SK-N-SH (cell line): ENCODE results near the gene CCDC102A. TPM values are rescaled to one million over a fixed set of nuclear protein-coding genes. Genes with fewer than 3 reads are reported as not detected.

Source experiments
- CTCF ChIA-PET: fragments of 300-600, 350-600 bp; formaldehyde crosslinking; extraction: SDS; loops from one replicate; lab custom pipeline; 2021; lab: Yijun Ruan, JAX
- POLR2A ChIA-PET: fragments of 350-600 bp; sonication (Branson Sonifier 250); formaldehyde crosslinking; extraction: SDS; loops from one replicate; lab custom pipeline; 2020; ENCODE audit warnings: antibody characterized with exemption, inconsistent platforms; lab: Yijun Ruan, JAX
- DNase-seq: peaks from one replicate; pipeline ENCODE4 v3.0.0; 2012
- H2AFZ ChIP-seq: fragments of 200-600 bp; sonication (generic); 2 replicates; pipeline ENCODE4 v1.8.1; 2016; ENCODE audit warnings: antibody characterized with exemption, mild to moderate bottlenecking, low read depth
- H3F3A ChIP-seq: fragments of 200-600 bp; sonication (generic); replicated peaks from 2 replicates; pipeline ENCODE3; 2016; ENCODE audit warnings: antibody characterized with exemption, mild to moderate bottlenecking; ENCODE audit not compliant: insufficient read depth
- H3K27ac ChIP-seq, 2 experiments: fragments of 200-500 bp in 1 of 2; fragments of 200-600 bp in 1 of 2; sonication (Bioruptor generic) in 1 of 2; sonication (generic), shearing (Covaris generic) in 1 of 2; 2 replicates each; pipeline versions ENCODE4 v1.5.1 to v1.6.1; 2014 to 2016; ENCODE audit warnings: low read depth in 2 of 2, inconsistent platforms in 1 of 2, low read length in 1 of 2, mild to moderate bottlenecking in 1 of 2, mixed read lengths in 1 of 2
- H3K27me3 ChIP-seq: fragments of 200-600 bp; sonication (generic), shearing (Covaris generic); 2 replicates; pipeline ENCODE4 v1.6.1; 2016; ENCODE audit warnings: mixed run types; ENCODE audit not compliant: insufficient read depth
- H3K36me3 ChIP-seq, 2 experiments: fragments of 200-500 bp in 1 of 2; fragments of 200-600 bp in 1 of 2; sonication (Bioruptor generic) in 1 of 2; sonication (generic) in 1 of 2; replicated peaks in 1 of 2; 2 replicates each; pipeline versions ENCODE3 to v1.5.1; 2014 to 2016; ENCODE audit warnings: low read length in 1 of 2, mild to moderate bottlenecking in 1 of 2; ENCODE audit not compliant: insufficient read depth in 2 of 2, control insufficient read depth in 1 of 2
- H3K4me1 ChIP-seq, 2 experiments: fragments of 200-500 bp in 1 of 2; fragments of 200-600 bp in 1 of 2; sonication (Bioruptor generic) in 1 of 2; sonication (generic), shearing (Covaris generic) in 1 of 2; 2 replicates each; pipeline versions ENCODE4 v1.5.1 to v1.6.1; 2014 to 2016; ENCODE audit warnings: low read depth in 1 of 2, low read length in 1 of 2, mixed run types in 1 of 2; ENCODE audit not compliant: insufficient read depth in 2 of 2, control insufficient read depth in 1 of 2
- H3K4me2 ChIP-seq: fragments of 200-600 bp; sonication (generic), shearing (Covaris generic); 2 replicates; pipeline ENCODE4 v1.6.1; 2017; ENCODE audit warnings: mixed run types
- H3K4me3 ChIP-seq, 2 experiments: fragments of 200-500 bp in 1 of 2; fragments of 200-600 bp in 1 of 2; sonication (Bioruptor generic) in 1 of 2; sonication (generic), shearing (Covaris generic) in 1 of 2; 2 replicates each; pipeline versions ENCODE4 v1.5.1 to v1.8.1; 2014 to 2016; ENCODE audit warnings: low read depth in 2 of 2, inconsistent platforms in 1 of 2, low read length in 1 of 2, mild to moderate bottlenecking in 1 of 2, mixed read lengths in 1 of 2, moderate library complexity in 1 of 2
- H3K79me2 ChIP-seq: fragments of 200-600 bp; sonication (generic); 2 replicates; pipeline ENCODE4 v1.8.1; 2017; ENCODE audit warnings: mild to moderate bottlenecking; ENCODE audit not compliant: insufficient read depth
- H3K9ac ChIP-seq: fragments of 200-600 bp; sonication (generic); 2 replicates; pipeline ENCODE4 v1.6.1; 2017; ENCODE audit warnings: mixed run types
- H3K9me2 ChIP-seq: fragments of 200-600 bp; sonication (generic); 2 replicates; pipeline ENCODE4 v1.6.1; 2017; ENCODE audit warnings: mixed run types
- H3K9me3 ChIP-seq: fragments of 200-600 bp; sonication (generic); 2 replicates; pipeline ENCODE4 v1.6.1; 2017; ENCODE audit warnings: mixed run types, mild to moderate bottlenecking, moderate library complexity
- H4K20me1 ChIP-seq: fragments of 200-600 bp; sonication (generic); 2 replicates; pipeline ENCODE4 v1.6.1; 2017; ENCODE audit warnings: mild to moderate bottlenecking, mixed run types; ENCODE audit not compliant: insufficient read depth
- CHD2 ChIP-seq: fragments of 150-350 bp; IDR thresholded peaks from 2 replicates; pipeline ENCODE4 v1.6.1; 2018; ENCODE audit warnings: low read length; ENCODE audit not compliant: partially characterized antibody
- CTCF ChIP-seq: fragments of 200-600 bp; sonication (generic); IDR thresholded peaks from 2 replicates; pipeline ENCODE4 v1.6.1; 2017; ENCODE audit warnings: antibody characterized with exemption, mild to moderate bottlenecking, moderate library complexity
- EP300 ChIP-seq, 2 experiments: IDR thresholded peaks; 2 replicates each; pipeline versions ENCODE4 v1.4.0 to v1.6.1; 2012; ENCODE audit warnings: borderline replicate concordance in 1 of 2, low read depth in 1 of 2, low read length in 1 of 2
- FOXJ3 ChIP-seq: sonication (generic); formaldehyde crosslinking; IDR thresholded peaks from 2 replicates; pipeline ENCODE4 v1.5.1; 2020; ENCODE audit warnings: mild to moderate bottlenecking, missing genetic modification reagents
- FOXM1 ChIP-seq: IDR thresholded peaks from 2 replicates; pipeline ENCODE4 v1.4.0; 2012; ENCODE audit warnings: low read depth, mild to moderate bottlenecking
- GATA2 ChIP-seq: sonication (generic); formaldehyde crosslinking; IDR thresholded peaks from 2 replicates; pipeline ENCODE4 v1.5.0; 2020; ENCODE audit warnings: mild to moderate bottlenecking, missing genetic modification reagents
- JUND ChIP-seq: IDR thresholded peaks from 2 replicates; pipeline ENCODE4 v1.4.0; 2012
- MEF2A ChIP-seq: IDR thresholded peaks from 2 replicates; pipeline ENCODE4 v1.4.0; 2012; ENCODE audit warnings: low read depth, borderline replicate concordance
- MXI1 ChIP-seq: IDR thresholded peaks from 2 replicates; pipeline ENCODE4 v1.6.1; 2012; ENCODE audit warnings: mild to moderate bottlenecking, low read depth, low read length, improper control_type of control experiment
- NFIC ChIP-seq: IDR thresholded peaks from 2 replicates; pipeline ENCODE4 v1.4.0; 2012; ENCODE audit warnings: borderline replicate concordance
- NRF1 ChIP-seq: IDR thresholded peaks from 2 replicates; pipeline ENCODE4 v1.6.1; 2012; ENCODE audit warnings: low read depth, mild to moderate bottlenecking, low read length
- PBX3 ChIP-seq: IDR thresholded peaks from 2 replicates; pipeline ENCODE4; 2012
- POLR2AphosphoS5 ChIP-seq: IDR thresholded peaks from 2 replicates; pipeline ENCODE4 v1.6.1; 2012; ENCODE audit warnings: low read depth, low read length
- RAD21 ChIP-seq: IDR thresholded peaks from 2 replicates; pipeline ENCODE4 v1.6.1; 2012; ENCODE audit warnings: mild to moderate bottlenecking, low read length
- RCOR1 ChIP-seq: fragments of 150-350 bp; IDR thresholded peaks from 2 replicates; pipeline ENCODE4 v1.6.1; 2017; ENCODE audit warnings: antibody characterized with exemption, low read length
- RFX5 ChIP-seq: IDR thresholded peaks from 2 replicates; pipeline ENCODE4 v1.6.1; 2012; ENCODE audit warnings: mild to moderate bottlenecking, improper control_type of control experiment, low read length
- SIN3A ChIP-seq: IDR thresholded peaks from 2 replicates; pipeline ENCODE4 v1.6.1; 2012; ENCODE audit warnings: low read depth, mild to moderate bottlenecking, low read length, moderate library complexity, borderline replicate concordance
- TAF1 ChIP-seq: IDR thresholded peaks from 2 replicates; pipeline ENCODE4 v1.6.1; 2012; ENCODE audit warnings: low read depth, mild to moderate bottlenecking, low read length, moderate library complexity, borderline replicate concordance
- TCF12 ChIP-seq: IDR thresholded peaks from 2 replicates; pipeline ENCODE4 v1.4.0; 2012
- USF1 ChIP-seq: IDR thresholded peaks from 2 replicates; pipeline ENCODE4 v1.4.0; 2012; ENCODE audit warnings: low read depth, borderline replicate concordance
- USF2 ChIP-seq: fragments of 150-350 bp; IDR thresholded peaks from 2 replicates; pipeline ENCODE4 v1.6.1; 2017; ENCODE audit warnings: antibody characterized with exemption, low read length, low read depth, borderline replicate concordance
- YY1 ChIP-seq: IDR thresholded peaks from 2 replicates; pipeline ENCODE4 v1.4.0; 2012; ENCODE audit warnings: low read depth, mild to moderate bottlenecking
- WGBS: methylation state at CpG from one replicate; pipeline ENCODE4 v1.1.6; 2017; ENCODE audit warnings: low lambda C conversion rate; 5-methylcytosine and 5-hydroxymethylcytosine counted together
- polyA plus RNA-seq, 3 experiments: library from polyadenylated mRNA; depleted of rRNA; stranded (reverse); fragments of >200 nt; gene quantifications; 2 replicates each; pipeline ENCODE4 v1.2.3, GENCODE V29; 2012
- TF ChIP-seq, protein P1 (sequence below): fragments of 150-350 bp; IDR thresholded peaks from 2 replicates; pipeline ENCODE4 v1.6.1; 2016; ENCODE audit warnings: mild to moderate bottlenecking, low read depth, low read length

CCDC102A gene
- polyA plus RNA-seq, 1 of the 3 experiments (the other 2 are of a cell fraction): 26.2 TPM

DNA sequence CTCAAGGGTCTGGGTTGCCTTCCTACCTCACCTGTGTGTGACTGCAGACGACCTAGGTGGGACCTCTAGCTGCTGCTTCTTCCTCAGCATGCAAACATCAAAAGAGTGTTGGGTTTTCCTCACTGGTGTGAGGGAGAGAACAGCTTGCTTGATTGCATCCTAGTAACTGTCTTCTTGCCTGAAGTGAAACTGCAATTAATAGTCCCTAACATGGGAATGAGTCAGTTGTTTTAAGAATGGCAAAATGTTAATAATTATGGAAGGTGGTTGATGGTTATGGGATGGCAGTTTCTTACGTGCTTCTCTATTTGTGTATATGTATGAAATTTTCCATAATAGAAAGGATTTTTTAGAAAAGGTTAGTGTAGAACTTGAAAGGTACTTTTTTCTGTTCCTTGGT lies 68.0 kb downstream of the CCDC102A start:
- 98% methylated on average over 2 of the region's 2 CpGs for WGBS
- Histone ChIP-seq H3F3A (peaks cover 4% of the 10 kb centered on the region), H3K4me2 (no peak overlapping the region), H3K9me2 (no peaks in the 10 kb centered on the region), H3K36me3 (peaks cover 62 to 85% of the 10 kb centered on the region in 2 experiments), H4K20me1 (0 out of 2 replicates have a peak, but pooled peaks cover 3% of the 10 kb centered on the region), H3K79me2 (peaks cover 26% of the 10 kb centered on the region), H3K27me3 (no peaks in the 10 kb centered on the region), H3K4me1 (peaks cover 8 to 51% of the 10 kb centered on the region in 2 experiments; a peak in 2 of 4 replicates), H3K4me3 (no peak overlapping the region), H3K9ac (no peak overlapping the region), H2AFZ (no peak overlapping the region), H3K27ac (no peak overlapping the region), H3K9me3 (no peaks in the 10 kb centered on the region)
- DNase-seq: no peak
- ChIA-PET CTCF (interaction anchor here (0.6 to 21.0 kb wide), 4 partner anchors 8 to 51 kb away, joined by 3 to 354 read pairs (median 26); no protein-coding TSS in a partner anchor), POLR2A (no interaction called here)
- TF ChIP-seq MEF2A (no peak), USF2 (no peak), TCF12 (no peak), YY1 (no peak), NRF1 (no peak), TAF1 (no peak), FOXM1 (no peak), GATA2 (CRISPR knock-in tag) (no peak), MXI1 (no peak)

DNA sequence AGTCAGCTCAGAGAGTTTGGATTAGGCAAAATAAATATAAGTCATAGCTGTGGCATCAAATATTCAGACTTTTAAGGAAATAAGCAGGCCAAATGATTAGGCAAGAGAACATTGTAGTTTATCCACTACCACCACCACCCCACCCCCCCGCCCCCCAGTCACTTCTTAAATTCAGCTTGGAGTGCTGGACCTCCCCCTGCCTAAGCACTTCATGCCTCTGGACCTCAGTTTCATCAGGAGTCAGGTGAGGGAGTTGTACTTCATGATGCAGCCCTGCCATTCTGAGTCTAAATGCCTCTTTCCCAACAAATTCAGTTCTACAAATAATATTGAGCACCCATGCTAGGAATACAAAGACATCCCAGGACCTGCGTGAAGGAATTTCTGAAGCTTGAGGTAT lies 71.8 kb downstream of the CCDC102A start:
- H3K9me3 ChIP-seq: no peaks in the 10 kb centered on the region
- H3K9me2 ChIP-seq: no peaks in the 10 kb centered on the region
- H3F3A ChIP-seq: peaks cover 5% of the 10 kb centered on the region
- H3K79me2 ChIP-seq: peaks cover 35% of the 10 kb centered on the region
- H3K4me3 ChIP-seq: no peak overlapping the region
- no peak overlapping the region for H3K9ac ChIP-seq
- H3K27me3 ChIP-seq: no peaks in the 10 kb centered on the region
- WGBS: 83% methylated on average over 2 of the region's 2 CpGs
- ChIA-PET CTCF (interaction anchor here (1.2 to 13.6 kb wide), 4 partner anchors 14 to 52 kb away, joined by 3 to 218 read pairs (median 54); no protein-coding TSS in a partner anchor), POLR2A (interaction anchor here (2.5 to 3.2 kb wide), 2 partner anchors 8 to 46 kb away, joined by 7 to 17 read pairs; no protein-coding TSS in a partner anchor)
- H3K36me3 ChIP-seq: peaks cover 51 to 64% of the 10 kb centered on the region in 2 experiments
- peaks cover 8 to 15% of the 10 kb centered on the region in 2 experiments; a peak in 1 of 4 replicates for H3K4me1 ChIP-seq
- no peak overlapping the region for H3K4me2 ChIP-seq
- H3K27ac ChIP-seq: no peak overlapping the region
- no peak for DNase-seq
- H4K20me1 ChIP-seq: no peaks in the 10 kb centered on the region
- TF ChIP-seq CHD2: no peak
- no peak for TF ChIP-seq RCOR1
- no peak for TF ChIP-seq EP300 (IDR thresholded peaks at IDR 0.05; ENCODE audit: borderline replicate concordance in 1 of 2, low read depth in 1 of 2, low read length in 1 of 2)
- TF ChIP-seq NRF1: no peak
- no peak for TF ChIP-seq FOXM1
- TF ChIP-seq JUND: no peak
- no peak for TF ChIP-seq FOXJ3 (CRISPR knock-in tag)
- no peak for TF ChIP-seq POLR2AphosphoS5
- TF ChIP-seq SIN3A: no peak
- no peak for TF ChIP-seq CTCF
- TF ChIP-seq NFIC: no peak
- no peak for TF ChIP-seq USF1
- TF ChIP-seq, protein P1, sequence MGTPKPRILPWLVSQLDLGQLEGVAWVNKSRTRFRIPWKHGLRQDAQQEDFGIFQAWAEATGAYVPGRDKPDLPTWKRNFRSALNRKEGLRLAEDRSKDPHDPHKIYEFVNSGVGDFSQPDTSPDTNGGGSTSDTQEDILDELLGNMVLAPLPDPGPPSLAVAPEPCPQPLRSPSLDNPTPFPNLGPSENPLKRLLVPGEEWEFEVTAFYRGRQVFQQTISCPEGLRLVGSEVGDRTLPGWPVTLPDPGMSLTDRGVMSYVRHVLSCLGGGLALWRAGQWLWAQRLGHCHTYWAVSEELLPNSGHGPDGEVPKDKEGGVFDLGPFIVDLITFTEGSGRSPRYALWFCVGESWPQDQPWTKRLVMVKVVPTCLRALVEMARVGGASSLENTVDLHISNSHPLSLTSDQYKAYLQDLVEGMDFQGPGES: no peak
- TF ChIP-seq PBX3: no peak
- TF ChIP-seq RFX5: no peak
- TF ChIP-seq RAD21: no peak
- H2AFZ ChIP-seq: no peak overlapping the region
